GM23338 (cell line): ENCODE measurements around the gene ODAD3. TPM values are rescaled to one million over a fixed set of nuclear protein-coding genes. Genes with fewer than 3 reads are reported as not detected.
A peak's percentile ranks its signal among the peaks of the same experiment; 100 is the strongest.

Experiments
- ATAC-seq: fragments of 200-7000 bp; cut with Tn5 transposase; 3 replicates; pipeline ENCODE4 v1.9.1; 2020
- DNase-seq: peaks from one replicate; pipeline ENCODE4 v3.0.0-alpha.2; 2015; ENCODE audit warnings: low spot score
- H2AFZ ChIP-seq: fragments of 200-600 bp; sonication (generic); 2 replicates; pipeline ENCODE4 v1.8.0; 2016; ENCODE audit warnings: antibody characterized with exemption, mild to moderate bottlenecking, moderate library complexity
- H3F3A ChIP-seq: fragments of 200-600 bp; sonication (generic); replicated peaks from 2 replicates; pipeline ENCODE4 v1.8.0; 2017; ENCODE audit warnings: antibody characterized with exemption, mixed run types, low read depth
- H3K27ac ChIP-seq: fragments of 200-600 bp; sonication (generic); 2 replicates; pipeline ENCODE4 v1.6.1; 2016; ENCODE audit warnings: low read depth
- H3K27me3 ChIP-seq: fragments of 200-600 bp; sonication (generic); 2 replicates; pipeline ENCODE4 v1.8.0; 2016; ENCODE audit warnings: mild to moderate bottlenecking, mixed run types, moderate library complexity; ENCODE audit not compliant: insufficient read depth
- H3K36me3 ChIP-seq: fragments of 200-600 bp; sonication (generic); 2 replicates; pipeline ENCODE4 v1.8.0; 2016; ENCODE audit warnings: mild to moderate bottlenecking; ENCODE audit not compliant: insufficient read depth
- H3K4me1 ChIP-seq: fragments of 200-600 bp; sonication (generic); 2 replicates; pipeline ENCODE4 v1.8.0; 2016; ENCODE audit warnings: mild to moderate bottlenecking, moderate library complexity; ENCODE audit not compliant: insufficient read depth
- H3K4me2 ChIP-seq: fragments of 200-600 bp; sonication (generic); 2 replicates; pipeline ENCODE4 v1.7.1; 2017; ENCODE audit warnings: mixed run types
- H3K4me3 ChIP-seq: fragments of 200-600 bp; sonication (generic); 2 replicates; pipeline ENCODE4 v1.6.1; 2016; ENCODE audit warnings: mixed run types
- H3K79me2 ChIP-seq: fragments of 200-600 bp; sonication (generic); replicated peaks from 2 replicates; pipeline ENCODE4 v1.8.0; 2017; ENCODE audit warnings: mild to moderate bottlenecking; ENCODE audit not compliant: insufficient read depth
- H3K9me2 ChIP-seq: fragments of 200-600 bp; sonication (generic); 2 replicates; pipeline ENCODE4 v1.8.0; 2017; ENCODE audit not compliant: insufficient read depth
- H4K20me1 ChIP-seq: fragments of 200-600 bp; sonication (generic); replicated peaks from 2 replicates; pipeline ENCODE4 v1.8.0; 2017; ENCODE audit warnings: mild to moderate bottlenecking; ENCODE audit not compliant: insufficient read depth
- H3K27ac Mint-ChIP-seq: 2 replicates; pipeline ENCODE4 v1.8.0; 2020; ENCODE audit warnings: inconsistent platforms, mild to moderate bottlenecking, moderate library complexity, mixed read lengths
- H3K27me3 Mint-ChIP-seq: 3 replicates; pipeline ENCODE4 v1.8.0; 2022; ENCODE audit warnings: low read depth, mild to moderate bottlenecking, moderate library complexity, mixed read lengths, inconsistent platforms; ENCODE audit not compliant: insufficient read depth, poor library complexity
- H3K36me3 Mint-ChIP-seq: 3 replicates; pipeline ENCODE4 v1.8.0; 2021; ENCODE audit warnings: low read depth, mild to moderate bottlenecking, inconsistent platforms, moderate library complexity, mixed read lengths
- H3K4me1 Mint-ChIP-seq: 3 replicates; pipeline ENCODE4 v1.8.0; 2020; ENCODE audit warnings: mild to moderate bottlenecking, inconsistent platforms, mixed read lengths
- H3K4me3 Mint-ChIP-seq: 3 replicates; pipeline ENCODE4 v1.8.0; 2021; ENCODE audit warnings: moderate library complexity, mild to moderate bottlenecking, inconsistent platforms, mixed read lengths
- H3K9me3 Mint-ChIP-seq: 3 replicates; pipeline ENCODE4 v1.8.0; 2020; ENCODE audit warnings: moderate library complexity, mild to moderate bottlenecking, inconsistent platforms, mixed read lengths
- CREB1 ChIP-seq: fragments of 250-450 bp; sonication (Bioruptor Pico); IDR thresholded peaks from 2 replicates; pipeline ENCODE4 v1.5.0; 2020; ENCODE audit warnings: low read depth, mild to moderate bottlenecking, moderate library complexity
- JUNB ChIP-seq: IDR thresholded peaks from one replicate; pipeline ENCODE4 v1.6.1; 2016; ENCODE audit warnings: antibody characterized with exemption; ENCODE audit not compliant: unreplicated experiment
- STAT1 ChIP-seq: IDR thresholded peaks from one replicate; pipeline ENCODE4 v1.6.1; 2016; ENCODE audit warnings: antibody characterized with exemption; ENCODE audit not compliant: unreplicated experiment
- ZNF114 ChIP-seq: fragments of 250-450 bp; sonication (Bioruptor Pico); IDR thresholded peaks from 2 replicates; pipeline ENCODE4 v1.5.0; 2020; ENCODE audit warnings: mild to moderate bottlenecking, moderate library complexity
- polyA plus RNA-seq: library from polyadenylated mRNA; unstranded; fragments of >200 nt; fragmentation: Nextera tagmentation; extraction: Ambion mirVana; gene quantifications from 2 replicates; pipeline ENCODE4 v1.2.1, GENCODE V29; 2016
- total RNA-seq: library from RNA; depleted of rRNA; stranded (reverse); fragments of >200 nt; shearing (Covaris generic); gene quantifications from 2 replicates; pipeline ENCODE4 v1.2.3, GENCODE V29; 2014
- TF ChIP-seq, protein P1 (sequence below): fragments of 250-450 bp; sonication (Bioruptor Pico); IDR thresholded peaks from 2 replicates; pipeline ENCODE4 v1.5.0; 2020; ENCODE audit warnings: mild to moderate bottlenecking, moderate library complexity

The ODAD3 gene
- total and polyA plus RNA-seq, 2 experiments from 2014 or later = 1.5 to 6.1 TPM

DNA sequence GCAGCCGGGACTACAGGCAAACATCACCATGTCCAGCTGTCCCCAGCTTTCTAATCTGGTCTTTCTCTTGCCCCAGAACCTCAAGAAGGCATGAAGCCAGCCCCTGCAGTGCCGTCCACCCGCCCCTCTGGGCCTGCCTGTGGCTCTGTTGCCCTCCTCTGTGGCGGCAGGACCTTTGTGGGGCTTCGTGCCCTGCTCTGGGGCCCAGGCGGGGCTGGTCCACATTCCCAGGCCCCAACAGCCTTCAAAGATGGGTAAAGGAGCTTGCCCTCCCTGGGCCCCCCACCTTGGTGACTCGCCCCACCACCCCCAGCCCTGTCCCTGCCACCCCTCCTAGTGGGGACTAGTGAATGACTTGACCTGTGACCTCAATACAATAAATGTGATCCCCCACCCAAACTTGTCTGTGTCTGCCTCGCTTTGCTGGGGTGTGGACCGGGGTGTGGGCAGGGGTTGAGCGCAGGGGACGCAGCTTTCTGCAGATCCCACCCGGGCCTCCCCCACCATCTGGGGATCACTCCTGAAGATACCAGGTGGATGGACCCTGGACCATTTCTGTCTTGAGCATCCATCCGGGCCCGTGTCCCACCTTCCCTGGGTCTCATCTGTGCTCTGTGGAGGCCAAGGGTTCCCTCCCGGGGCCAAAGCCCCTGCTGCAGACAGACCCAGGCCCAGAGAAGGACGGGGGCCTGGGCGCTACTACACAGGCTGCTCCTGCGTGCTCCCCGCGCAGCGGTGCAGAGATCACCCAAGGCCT lies 15.8 kb upstream of the ODAD3 start:
- Histone ChIP-seq H3K4me2 (peak overlapping the region; percentile 55), H4K20me1 (no peaks in the 10 kb centered on the region), H3K4me3 (no peak overlapping the region), H3K9me2 (no peaks in the 10 kb centered on the region), H3K36me3 (no peaks in the 10 kb centered on the region; the same call in 1 of the 2 replicates), H3K4me1 (peaks cover 31% of the 10 kb centered on the region), H3F3A (0 out of 2 replicates have a peak, but pooled peaks cover 9% of the 10 kb centered on the region), H3K27me3 (no peaks in the 10 kb centered on the region), H2AFZ (no peak overlapping the region), H3K27ac (peak overlapping the region; percentile 74; the same call in 1 of the 2 replicates), H3K79me2 (no peaks in the 10 kb centered on the region)
- peaks cover 25% of the 10 kb centered on the region for H3K4me1 Mint-ChIP-seq
- H3K4me3 Mint-ChIP-seq = no peak overlapping the region
- H3K36me3 Mint-ChIP-seq = peaks cover 23% of the 10 kb centered on the region
- DNase-seq = no peak
- no peak for TF ChIP-seq ZNF114 (CRISPR knock-in tag)
- TF ChIP-seq STAT1 = no peak
- TF ChIP-seq JUNB = no peak
- TF ChIP-seq, protein P1, sequence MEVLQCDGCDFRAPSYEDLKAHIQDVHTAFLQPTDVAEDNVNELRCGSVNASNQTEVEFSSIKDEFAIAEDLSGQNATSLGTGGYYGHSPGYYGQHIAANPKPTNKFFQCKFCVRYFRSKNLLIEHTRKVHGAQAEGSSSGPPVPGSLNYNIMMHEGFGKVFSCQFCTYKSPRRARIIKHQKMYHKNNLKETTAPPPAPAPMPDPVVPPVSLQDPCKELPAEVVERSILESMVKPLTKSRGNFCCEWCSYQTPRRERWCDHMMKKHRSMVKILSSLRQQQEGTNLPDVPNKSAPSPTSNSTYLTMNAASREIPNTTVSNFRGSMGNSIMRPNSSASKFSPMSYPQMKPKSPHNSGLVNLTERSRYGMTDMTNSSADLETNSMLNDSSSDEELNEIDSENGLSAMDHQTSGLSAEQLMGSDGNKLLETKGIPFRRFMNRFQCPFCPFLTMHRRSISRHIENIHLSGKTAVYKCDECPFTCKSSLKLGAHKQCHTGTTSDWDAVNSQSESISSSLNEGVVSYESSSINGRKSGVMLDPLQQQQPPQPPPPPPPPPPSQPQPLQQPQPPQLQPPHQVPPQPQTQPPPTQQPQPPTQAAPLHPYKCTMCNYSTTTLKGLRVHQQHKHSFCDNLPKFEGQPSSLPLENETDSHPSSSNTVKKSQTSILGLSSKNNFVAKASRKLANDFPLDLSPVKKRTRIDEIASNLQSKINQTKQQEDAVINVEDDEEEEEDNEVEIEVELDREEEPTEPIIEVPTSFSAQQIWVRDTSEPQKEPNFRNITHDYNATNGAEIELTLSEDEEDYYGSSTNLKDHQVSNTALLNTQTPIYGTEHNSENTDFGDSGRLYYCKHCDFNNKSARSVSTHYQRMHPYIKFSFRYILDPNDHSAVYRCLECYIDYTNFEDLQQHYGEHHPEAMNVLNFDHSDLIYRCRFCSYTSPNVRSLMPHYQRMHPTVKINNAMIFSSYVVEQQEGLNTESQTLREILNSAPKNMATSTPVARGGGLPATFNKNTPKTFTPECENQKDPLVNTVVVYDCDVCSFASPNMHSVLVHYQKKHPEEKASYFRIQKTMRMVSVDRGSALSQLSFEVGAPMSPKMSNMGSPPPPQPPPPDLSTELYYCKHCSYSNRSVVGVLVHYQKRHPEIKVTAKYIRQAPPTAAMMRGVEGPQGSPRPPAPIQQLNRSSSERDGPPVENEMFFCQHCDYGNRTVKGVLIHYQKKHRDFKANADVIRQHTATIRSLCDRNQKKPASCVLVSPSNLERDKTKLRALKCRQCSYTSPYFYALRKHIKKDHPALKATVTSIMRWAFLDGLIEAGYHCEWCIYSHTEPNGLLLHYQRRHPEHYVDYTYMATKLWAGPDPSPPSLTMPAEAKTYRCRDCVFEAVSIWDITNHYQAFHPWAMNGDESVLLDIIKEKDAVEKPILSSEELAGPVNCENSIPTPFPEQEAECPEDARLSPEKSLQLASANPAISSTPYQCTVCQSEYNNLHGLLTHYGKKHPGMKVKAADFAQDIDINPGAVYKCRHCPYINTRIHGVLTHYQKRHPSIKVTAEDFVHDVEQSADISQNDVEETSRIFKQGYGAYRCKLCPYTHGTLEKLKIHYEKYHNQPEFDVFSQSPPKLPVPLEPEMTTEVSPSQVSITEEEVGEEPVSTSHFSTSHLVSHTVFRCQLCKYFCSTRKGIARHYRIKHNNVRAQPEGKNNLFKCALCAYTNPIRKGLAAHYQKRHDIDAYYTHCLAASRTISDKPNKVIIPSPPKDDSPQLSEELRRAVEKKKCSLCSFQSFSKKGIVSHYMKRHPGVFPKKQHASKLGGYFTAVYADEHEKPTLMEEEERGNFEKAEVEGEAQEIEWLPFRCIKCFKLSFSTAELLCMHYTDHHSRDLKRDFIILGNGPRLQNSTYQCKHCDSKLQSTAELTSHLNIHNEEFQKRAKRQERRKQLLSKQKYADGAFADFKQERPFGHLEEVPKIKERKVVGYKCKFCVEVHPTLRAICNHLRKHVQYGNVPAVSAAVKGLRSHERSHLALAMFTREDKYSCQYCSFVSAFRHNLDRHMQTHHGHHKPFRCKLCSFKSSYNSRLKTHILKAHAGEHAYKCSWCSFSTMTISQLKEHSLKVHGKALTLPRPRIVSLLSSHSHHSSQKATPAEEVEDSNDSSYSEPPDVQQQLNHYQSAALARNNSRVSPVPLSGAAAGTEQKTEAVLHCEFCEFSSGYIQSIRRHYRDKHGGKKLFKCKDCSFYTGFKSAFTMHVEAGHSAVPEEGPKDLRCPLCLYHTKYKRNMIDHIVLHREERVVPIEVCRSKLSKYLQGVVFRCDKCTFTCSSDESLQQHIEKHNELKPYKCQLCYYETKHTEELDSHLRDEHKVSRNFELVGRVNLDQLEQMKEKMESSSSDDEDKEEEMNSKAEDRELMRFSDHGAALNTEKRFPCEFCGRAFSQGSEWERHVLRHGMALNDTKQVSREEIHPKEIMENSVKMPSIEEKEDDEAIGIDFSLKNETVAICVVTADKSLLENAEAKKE (CRISPR knock-in tag) = no peak
- no peak for TF ChIP-seq CREB1
- H3K27me3 Mint-ChIP-seq = peaks cover 12% of the 10 kb centered on the region
- peak; percentile 9 for ATAC-seq
- 0 out of 2 replicates have a peak overlapping the region, but pooled peaks have one; percentile 52 for H3K27ac Mint-ChIP-seq
- H3K9me3 Mint-ChIP-seq = no peaks in the 10 kb centered on the region; the same call in 2 of the 3 replicates
